OCI-LY7 (cell line): ENCODE measurements around the gene FARSA.

Experiments used
- CTCF ChIP-seq: fragments of 200-600 bp; sonication (generic); conservative IDR thresholded peaks from 2 replicates; pipeline ENCODE4 v1.5.1; 2014; ENCODE audit warnings: mild to moderate bottlenecking, antibody characterized with exemption, low read length, moderate library complexity, mixed read lengths
- EZH2phosphoT487 ChIP-seq: fragments of 200-600 bp; sonication (generic); IDR thresholded peaks from 2 replicates; pipeline ENCODE4 v1.6.1; 2018; ENCODE audit warnings: low read depth, borderline replicate concordance, mild to moderate bottlenecking, mixed run types, antibody characterized with exemption, low read length, moderate library complexity, mixed read lengths

DNA sequence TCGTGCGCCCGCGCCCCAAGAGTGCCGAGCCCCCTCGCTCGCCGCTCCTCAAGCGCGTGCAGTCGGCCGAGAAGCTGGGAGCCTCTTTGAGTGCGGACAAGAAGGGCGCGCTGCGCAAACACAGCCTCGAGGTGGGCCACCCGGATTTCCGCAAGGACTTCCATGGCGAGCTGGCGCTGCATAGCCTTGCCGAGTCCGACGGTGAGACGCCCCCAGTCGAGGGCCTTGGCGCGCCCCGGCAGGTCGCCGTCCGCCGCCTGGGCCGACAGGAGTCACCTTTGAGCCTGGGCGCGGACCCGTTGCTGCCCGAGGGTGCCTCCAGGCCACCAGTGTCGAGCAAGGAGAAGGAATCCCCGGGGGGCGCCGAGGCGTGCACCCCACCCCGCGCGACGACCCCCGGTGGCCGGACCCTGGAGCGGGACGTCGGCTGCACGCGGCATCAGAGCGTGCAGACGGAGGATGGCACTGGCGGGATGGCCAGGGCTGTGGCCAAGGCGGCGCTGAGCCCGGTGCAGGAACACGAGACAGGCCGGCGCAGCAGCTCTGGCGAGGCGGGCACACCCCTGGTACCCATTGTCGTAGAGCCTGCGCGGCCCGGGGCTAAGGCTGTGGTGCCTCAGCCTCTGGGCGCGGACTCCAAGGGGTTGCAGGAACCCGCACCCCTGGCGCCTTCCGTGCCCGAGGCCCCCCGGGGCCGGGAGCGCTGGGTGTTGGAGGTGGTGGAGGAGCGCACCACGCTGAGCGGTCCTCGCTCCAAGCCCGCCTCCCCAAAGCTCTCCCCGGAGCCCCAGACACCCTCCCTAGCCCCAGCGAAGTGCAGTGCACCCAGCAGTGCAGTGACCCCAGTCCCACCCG, 59.4 kb downstream of the FARSA start:
- TF ChIP-seq CTCF: no peak
- TF ChIP-seq EZH2phosphoT487: no peak
